ENCODE results near the gene ZNF491. TPM values are rescaled to one million over a fixed set of nuclear protein-coding genes. Genes with fewer than 3 reads are reported as not detected.

The ZNF491 gene
- 0.36 to 1.3 TPM (median 0.76 TPM) in 3 replicates for polyA plus RNA-seq
- polyA plus RNA-seq (2011; ENCODE audit: low read depth): 0.32 TPM
- 0.23 and 0.63 TPM in 2 replicates for polyA plus RNA-seq (2011; cell fraction: cytosol; rRNA removed)
- 1.5 and 1.8 TPM in 2 replicates for polyA plus RNA-seq (2011; cell fraction: nucleus; rRNA removed)
- 0.39 and 0.42 TPM in 2 replicates for polyA plus RNA-seq (2012; ENCODE audit: low replicate concordance)
- polyA minus RNA-seq: 0.66 to 1.2 TPM (median 0.99 TPM) in 3 replicates
- not detected for polyA minus RNA-seq (2011; cell fraction: cytosol; rRNA and poly(A)+ RNA removed)
- polyA minus RNA-seq (2011; cell fraction: nucleus; rRNA and poly(A)+ RNA removed): 1.6 and 2.2 TPM in 2 replicates

GRCh38 chr19:11798391-11799330, at the start of gene ZNF491:
Gene ZNF491, plus strand, starts transcription at chr19:11798523. Its CDS starts 7,431 bp downstream, at chr19:11805954.
- Histone ChIP-seq H3K4me3 (ENCODE audit: control insufficient read depth in 2 of 3, extremely low read depth in 1 of 3, insufficient read depth in 2 of 3, low read depth in 1 of 3, low read length in 3 of 3) (peak within 1 kb of the TSS; percentile 52 to 80 (median 78)), H3K27me3 (ENCODE audit: control insufficient read depth, extremely low read depth, insufficient read depth, low read length) (no peaks in the 10 kb centered on the region), H4K20me1 (ENCODE audit: control insufficient read depth, extremely low read depth, insufficient read depth, low read length) (no peaks in the 10 kb centered on the region), H3K9me3 (ENCODE audit: control insufficient read depth, low read depth, low read length) (no peaks in the 10 kb centered on the region), H3K9ac (ENCODE audit: control insufficient read depth, extremely low read depth, insufficient read depth, low read length) (peak within 1 kb of the TSS; percentile 75), H3K4me1 (ENCODE audit: control insufficient read depth, extremely low read depth, insufficient read depth, low read length) (peaks cover 9% of the 10 kb centered on the region), H2AFZ (ENCODE audit: control insufficient read depth, low read length) (peak within 1 kb of the TSS; percentile 97), H3K36me3 (ENCODE audit: control insufficient read depth in 2 of 2, extremely low read depth in 1 of 2, insufficient read depth in 2 of 2, low read length in 2 of 2) (no peaks in the 10 kb centered on the region), H3K9me1 (ENCODE audit: control insufficient read depth, extremely low read depth, insufficient read depth, low read length) (no peaks in the 10 kb centered on the region), H3K4me2 (ENCODE audit: control insufficient read depth, extremely low read depth, insufficient read depth, low read depth, low read length) (peak within 1 kb of the TSS; percentile 90), H3K79me2 (ENCODE audit: control insufficient read depth, insufficient read depth, low read length) (no peaks in the 10 kb centered on the region), H3K27ac (ENCODE audit: control insufficient read depth, insufficient read depth, low read length) (no peak within 1 kb of the TSS)
- FAIRE-seq (peak; percentile 44), DNase-seq (ENCODE audit: low read depth, low spot score) (no peak)
- dilution Hi-C loops (cut with MboI; ENCODE audit: extremely low pct_ligation_motif_present, low sequenced_read_pairs): no loop called here
- TF ChIP-seq CTCF (optimal IDR thresholded peaks at IDR 0.05 in 1 of 3, IDR thresholded peaks at IDR 0.05 in 1 of 3, conservative IDR thresholded peaks at IDR 0.05 in 1 of 3; ENCODE audit: extremely low read depth in 1 of 3, insufficient read depth in 2 of 3, low read length in 3 of 3): peak in 2 of 3 experiments; percentile 22 to 25
- TF ChIP-seq EZH2 (IDR thresholded peaks at IDR 0.05; ENCODE audit: low read length): no peak

GRCh38 chr19:11749751-11750150, 48.6 kb upstream of the ZNF491 start:
- H3K9me3 ChIP-seq (ENCODE audit: control insufficient read depth, low read depth, low read length): no peaks in the 10 kb centered on the region

More at GRCh38 chr19:11749751-11750150, 48.6 kb upstream of the ZNF491 start:
- Histone ChIP-seq H3K9ac (ENCODE audit: control insufficient read depth, extremely low read depth, insufficient read depth, low read length) (no peak overlapping the region), H3K36me3 (ENCODE audit: control insufficient read depth in 2 of 2, extremely low read depth in 1 of 2, insufficient read depth in 2 of 2, low read length in 2 of 2) (no peaks in the 10 kb centered on the region), H3K27me3 (ENCODE audit: control insufficient read depth, extremely low read depth, insufficient read depth, low read length) (no peaks in the 10 kb centered on the region), H3K9me1 (ENCODE audit: control insufficient read depth, extremely low read depth, insufficient read depth, low read length) (no peaks in the 10 kb centered on the region), H3K4me1 (ENCODE audit: control insufficient read depth, extremely low read depth, insufficient read depth, low read length) (no peaks in the 10 kb centered on the region), H2AFZ (ENCODE audit: control insufficient read depth, low read length) (no peak overlapping the region), H3K27ac (ENCODE audit: control insufficient read depth, insufficient read depth, low read length) (no peak overlapping the region), H3K4me2 (ENCODE audit: control insufficient read depth, extremely low read depth, insufficient read depth, low read depth, low read length) (no peak overlapping the region), H3K4me3 (ENCODE audit: control insufficient read depth in 2 of 3, extremely low read depth in 1 of 3, insufficient read depth in 2 of 3, low read depth in 1 of 3, low read length in 3 of 3) (no peak overlapping the region), H4K20me1 (ENCODE audit: control insufficient read depth, extremely low read depth, insufficient read depth, low read length) (no peaks in the 10 kb centered on the region), H3K79me2 (ENCODE audit: control insufficient read depth, insufficient read depth, low read length) (no peaks in the 10 kb centered on the region)
- dilution Hi-C loops (cut with MboI; ENCODE audit: extremely low pct_ligation_motif_present, low sequenced_read_pairs): no loop called here
- DNase-seq (ENCODE audit: low read depth, low spot score) (no peak), FAIRE-seq (no peak)
- no peak for TF ChIP-seq EZH2 (IDR thresholded peaks at IDR 0.05; ENCODE audit: low read length)
- no peak for TF ChIP-seq CTCF (optimal IDR thresholded peaks at IDR 0.05 in 1 of 3, IDR thresholded peaks at IDR 0.05 in 1 of 3, conservative IDR thresholded peaks at IDR 0.05 in 1 of 3; ENCODE audit: extremely low read depth in 1 of 3, insufficient read depth in 2 of 3, low read length in 3 of 3)
